ENCODE data around the gene RGS11.

RGS11 gene

DNA sequence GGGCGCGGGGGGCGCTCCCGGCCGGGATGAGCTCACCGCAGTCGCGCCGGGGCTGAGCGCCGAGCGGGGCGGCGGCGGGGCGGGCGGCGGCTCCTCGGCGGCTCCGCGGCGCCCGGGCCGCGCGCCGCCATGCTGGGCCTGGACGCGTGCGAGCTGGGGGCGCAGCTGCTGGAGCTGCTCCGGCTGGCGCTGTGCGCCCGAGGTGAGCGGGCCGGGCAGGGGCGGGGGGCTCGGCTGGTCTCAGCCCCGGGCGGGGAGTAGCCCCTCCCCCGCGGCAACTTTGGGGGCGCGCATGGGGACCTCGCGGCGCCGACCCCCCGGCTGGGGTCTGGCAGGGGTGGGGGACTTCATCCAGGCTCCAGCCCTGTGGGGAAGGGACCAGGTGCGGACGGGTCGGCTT is 4.8 kb upstream of the RGS11 start, which contains the start of gene ARHGDIG:
ARHGDIG (plus strand) TSS at position 40 of the 400 bp plus-strand sequence; CDS start at position 130, 90 bp downstream.
- H3K9ac ChIP-seq (ENCODE audit: low read depth in 1 of 2, low read length in 2 of 2): no peak within 1 kb of the TSS
- H3K36me3 ChIP-seq (ENCODE audit: control insufficient read depth in 2 of 2, insufficient read depth in 2 of 2, low read length in 2 of 2): no peaks in the 10 kb centered on the region
- peaks cover 4 to 6% of the 10 kb centered on the region in 2 donors for H3K27me3 ChIP-seq (ENCODE audit: control insufficient read depth in 2 of 2, insufficient read depth in 2 of 2, low read length in 2 of 2)
- H3K4me3 ChIP-seq (ENCODE audit: low read length in 2 of 2): no peak within 1 kb of the TSS
- peaks cover 0 to 2% of the 10 kb centered on the region in 2 donors for H3K4me1 ChIP-seq (ENCODE audit: control insufficient read depth in 2 of 2, insufficient read depth in 2 of 2, low read length in 2 of 2)
- no peak within 1 kb of the TSS for H3K27ac ChIP-seq (ENCODE audit: low read depth in 2 of 2, low read length in 2 of 2)
- H3K9me3 ChIP-seq (ENCODE audit: control insufficient read depth in 2 of 2, low read length in 2 of 2): no peaks in the 10 kb centered on the region

DNA sequence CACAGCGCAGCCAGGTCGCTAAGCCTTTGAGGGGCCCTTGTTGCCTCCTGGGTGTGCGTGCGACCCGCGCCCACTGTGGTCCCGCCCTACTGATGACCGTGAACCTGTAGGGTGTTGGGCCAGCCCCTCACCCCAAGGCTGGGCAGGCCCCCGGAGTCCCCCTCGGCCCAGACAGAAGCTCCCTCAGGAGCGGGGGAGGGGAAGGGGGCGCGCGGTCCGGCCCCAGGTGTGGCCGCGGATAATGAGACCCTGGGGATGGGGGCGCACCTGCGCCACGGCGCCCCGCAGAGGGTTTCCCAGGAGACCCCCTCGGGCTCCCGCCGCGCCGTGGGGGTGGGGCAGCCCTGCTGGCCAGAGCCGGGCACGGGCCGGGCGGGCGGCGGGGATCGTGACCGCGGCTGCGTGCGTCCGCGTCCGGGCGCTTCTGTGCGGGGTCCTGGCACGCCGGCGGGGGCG is 4.3 kb upstream of the RGS11 start:
- Histone ChIP-seq H3K4me1 (ENCODE audit: control insufficient read depth in 2 of 2, insufficient read depth in 2 of 2, low read length in 2 of 2) (peaks cover 3 to 5% of the 10 kb centered on the region in 2 donors), H3K9ac (ENCODE audit: low read depth in 1 of 2, low read length in 2 of 2) (no peak overlapping the region), H3K36me3 (ENCODE audit: control insufficient read depth in 2 of 2, insufficient read depth in 2 of 2, low read length in 2 of 2) (no peaks in the 10 kb centered on the region), H3K9me3 (ENCODE audit: control insufficient read depth in 2 of 2, low read length in 2 of 2) (no peaks in the 10 kb centered on the region), H3K27ac (ENCODE audit: low read depth in 2 of 2, low read length in 2 of 2) (no peak overlapping the region), H3K4me3 (ENCODE audit: low read length in 2 of 2) (no peak overlapping the region), H3K27me3 (ENCODE audit: control insufficient read depth in 2 of 2, insufficient read depth in 2 of 2, low read length in 2 of 2) (peaks cover 4 to 8% of the 10 kb centered on the region in 2 donors)

DNA sequence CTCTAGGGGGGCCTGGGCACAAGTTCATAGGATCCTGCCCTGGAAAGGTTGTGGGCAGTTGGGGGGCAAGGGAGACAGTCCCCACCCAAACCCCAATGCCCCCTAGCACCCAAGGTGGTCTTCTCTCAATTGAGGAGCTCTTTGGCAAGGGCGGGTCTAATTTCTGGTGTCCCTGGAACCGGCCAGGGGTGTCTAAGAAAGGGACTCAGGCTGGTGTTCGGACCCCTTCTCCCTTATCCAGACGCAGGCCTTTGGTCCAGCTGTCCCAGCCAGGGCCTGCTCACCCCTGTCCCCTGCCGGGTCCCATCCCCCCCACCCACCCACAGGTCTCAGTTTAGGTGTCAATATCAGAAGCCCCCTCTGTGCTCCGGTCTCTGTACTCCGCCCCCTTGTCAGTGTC is 3.8 kb upstream of the RGS11 start:
- Histone ChIP-seq H3K4me1 (ENCODE audit: control insufficient read depth in 2 of 2, insufficient read depth in 2 of 2, low read length in 2 of 2) (peaks cover 7 to 8% of the 10 kb centered on the region in 2 donors), H3K36me3 (ENCODE audit: control insufficient read depth in 2 of 2, insufficient read depth in 2 of 2, low read length in 2 of 2) (no peaks in the 10 kb centered on the region), H3K27me3 (ENCODE audit: control insufficient read depth in 2 of 2, insufficient read depth in 2 of 2, low read length in 2 of 2) (peaks cover 5 to 11% of the 10 kb centered on the region in 2 donors), H3K4me3 (ENCODE audit: low read length in 2 of 2) (no peak overlapping the region), H3K9me3 (ENCODE audit: control insufficient read depth in 2 of 2, low read length in 2 of 2) (no peaks in the 10 kb centered on the region), H3K27ac (ENCODE audit: low read depth in 2 of 2, low read length in 2 of 2) (no peak overlapping the region), H3K9ac (ENCODE audit: low read depth in 1 of 2, low read length in 2 of 2) (no peak overlapping the region)

DNA sequence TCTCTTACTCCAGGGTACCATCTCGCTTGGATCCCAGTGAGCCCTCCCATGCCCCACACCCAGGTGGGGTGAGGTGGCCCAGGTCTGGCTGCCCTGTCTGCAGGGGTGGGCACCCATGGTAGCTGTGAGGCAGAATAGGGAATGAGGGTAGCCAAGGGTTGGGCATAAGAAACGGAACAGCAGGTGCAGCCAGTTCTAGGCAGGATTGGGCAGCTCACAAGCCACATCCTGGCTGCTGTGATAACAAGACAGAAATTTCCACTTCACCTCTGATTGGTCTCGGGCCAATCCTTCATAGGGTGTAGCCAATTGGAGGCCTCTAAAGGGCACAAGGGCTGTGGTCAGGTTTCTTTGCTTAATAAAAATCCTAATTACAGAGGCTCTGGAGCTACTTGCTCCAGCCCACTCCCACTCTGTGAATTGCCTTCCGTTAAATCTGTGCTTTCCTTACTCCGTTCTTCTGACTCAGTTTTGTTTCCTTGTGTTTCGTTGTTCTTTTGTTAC is 3.2 kb upstream of the RGS11 start:
- Histone ChIP-seq H3K36me3 (ENCODE audit: control insufficient read depth in 2 of 2, insufficient read depth in 2 of 2, low read length in 2 of 2) (no peaks in the 10 kb centered on the region), H3K9me3 (ENCODE audit: control insufficient read depth in 2 of 2, low read length in 2 of 2) (no peaks in the 10 kb centered on the region), H3K9ac (ENCODE audit: low read depth in 1 of 2, low read length in 2 of 2) (no peak overlapping the region), H3K27ac (ENCODE audit: low read depth in 2 of 2, low read length in 2 of 2) (no peak overlapping the region), H3K27me3 (ENCODE audit: control insufficient read depth in 2 of 2, insufficient read depth in 2 of 2, low read length in 2 of 2) (peaks cover 8 to 11% of the 10 kb centered on the region in 2 donors), H3K4me3 (ENCODE audit: low read length in 2 of 2) (no peak overlapping the region), H3K4me1 (ENCODE audit: control insufficient read depth in 2 of 2, insufficient read depth in 2 of 2, low read length in 2 of 2) (peaks cover 9 to 10% of the 10 kb centered on the region in 2 donors)

DNA sequence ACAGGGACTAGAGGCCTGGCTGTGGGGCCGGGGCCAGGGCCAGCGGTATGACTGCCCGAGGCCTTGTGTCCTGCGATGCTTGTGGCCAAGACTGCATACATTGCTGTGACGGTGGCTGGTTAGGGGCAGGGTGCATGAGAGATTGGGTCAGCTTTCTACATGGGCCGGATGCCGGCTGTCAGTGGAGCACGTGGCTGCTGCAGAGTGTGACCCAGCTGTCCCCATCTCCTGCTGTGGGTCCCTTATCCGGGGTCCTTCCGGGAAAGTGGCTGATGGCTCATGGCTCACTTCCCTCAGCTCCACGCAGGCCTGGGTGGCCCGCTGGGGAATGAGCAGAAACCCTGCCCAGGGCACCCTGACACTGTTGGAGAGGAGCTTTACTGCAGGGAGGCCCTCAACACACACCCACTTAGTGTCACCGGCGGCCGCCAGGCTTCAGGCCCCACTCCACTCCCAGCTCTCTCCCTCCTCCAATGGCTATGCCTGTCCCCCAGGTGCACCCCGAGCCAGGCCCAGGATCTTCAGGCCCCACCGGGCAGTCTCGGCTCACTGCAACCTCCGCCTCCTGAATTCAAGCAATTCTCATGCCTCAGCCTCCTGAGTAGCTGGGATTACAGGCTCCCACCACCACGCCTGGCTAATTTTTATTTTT is 808 bp upstream of the RGS11 start:
- Histone ChIP-seq H3K36me3 (ENCODE audit: control insufficient read depth in 2 of 2, insufficient read depth in 2 of 2, low read length in 2 of 2) (no peaks in the 10 kb centered on the region), H3K27ac (ENCODE audit: low read depth in 2 of 2, low read length in 2 of 2) (no peak overlapping the region), H3K4me1 (ENCODE audit: control insufficient read depth in 2 of 2, insufficient read depth in 2 of 2, low read length in 2 of 2) (peaks cover 10 to 12% of the 10 kb centered on the region in 2 donors), H3K9me3 (ENCODE audit: control insufficient read depth in 2 of 2, low read length in 2 of 2) (no peaks in the 10 kb centered on the region), H3K4me3 (ENCODE audit: low read length in 2 of 2) (no peak overlapping the region), H3K27me3 (ENCODE audit: control insufficient read depth in 2 of 2, insufficient read depth in 2 of 2, low read length in 2 of 2) (peaks cover 8% of the 10 kb centered on the region in 2 donors), H3K9ac (ENCODE audit: low read depth in 1 of 2, low read length in 2 of 2) (no peak overlapping the region)

DNA sequence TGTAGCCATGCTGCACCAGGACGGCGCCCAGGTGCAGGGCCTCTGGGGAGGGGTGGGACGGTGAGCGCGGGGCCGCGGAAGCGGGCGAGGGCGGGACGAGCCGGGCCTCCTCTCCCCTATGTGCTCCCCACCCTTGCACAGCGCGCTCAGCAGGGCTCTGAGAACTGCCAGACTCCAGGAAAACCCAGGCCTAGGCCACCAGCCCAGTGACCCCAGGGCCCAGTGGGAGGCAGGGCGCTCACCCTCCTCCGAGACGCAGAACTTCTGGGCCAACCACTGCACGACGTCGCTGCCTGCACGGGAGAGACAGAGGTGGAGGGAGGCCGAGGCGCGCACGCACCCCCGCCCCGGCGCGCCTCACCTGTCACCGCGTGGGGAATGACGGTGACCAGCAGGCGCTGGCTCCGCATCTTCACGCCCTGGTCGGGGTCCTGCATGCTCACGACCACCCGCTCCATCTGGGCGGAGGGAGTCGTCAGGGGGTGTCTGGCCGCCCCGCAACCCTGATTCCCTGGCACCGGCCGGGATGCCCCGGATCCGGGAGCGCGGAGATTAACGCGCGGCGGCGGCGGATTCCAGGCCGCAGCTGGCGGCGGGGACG is 603 bp downstream of the RGS11 start:
- peak overlapping the region; percentile 44 to 51 for H3K4me3 ChIP-seq (ENCODE audit: low read length in 2 of 2)
- H3K27me3 ChIP-seq (ENCODE audit: control insufficient read depth in 2 of 2, insufficient read depth in 2 of 2, low read length in 2 of 2): peaks cover 8% of the 10 kb centered on the region in 2 donors
- no peaks in the 10 kb centered on the region for H3K36me3 ChIP-seq (ENCODE audit: control insufficient read depth in 2 of 2, insufficient read depth in 2 of 2, low read length in 2 of 2)
- peak overlapping the region in 1 of 2 donors; percentile 51 for H3K9ac ChIP-seq (ENCODE audit: low read depth in 1 of 2, low read length in 2 of 2)
- H3K27ac ChIP-seq (ENCODE audit: low read depth in 2 of 2, low read length in 2 of 2): no peak overlapping the region
- H3K9me3 ChIP-seq (ENCODE audit: control insufficient read depth in 2 of 2, low read length in 2 of 2): no peaks in the 10 kb centered on the region
- H3K4me1 ChIP-seq (ENCODE audit: control insufficient read depth in 2 of 2, insufficient read depth in 2 of 2, low read length in 2 of 2): peaks cover 8 to 12% of the 10 kb centered on the region in 2 donors

DNA sequence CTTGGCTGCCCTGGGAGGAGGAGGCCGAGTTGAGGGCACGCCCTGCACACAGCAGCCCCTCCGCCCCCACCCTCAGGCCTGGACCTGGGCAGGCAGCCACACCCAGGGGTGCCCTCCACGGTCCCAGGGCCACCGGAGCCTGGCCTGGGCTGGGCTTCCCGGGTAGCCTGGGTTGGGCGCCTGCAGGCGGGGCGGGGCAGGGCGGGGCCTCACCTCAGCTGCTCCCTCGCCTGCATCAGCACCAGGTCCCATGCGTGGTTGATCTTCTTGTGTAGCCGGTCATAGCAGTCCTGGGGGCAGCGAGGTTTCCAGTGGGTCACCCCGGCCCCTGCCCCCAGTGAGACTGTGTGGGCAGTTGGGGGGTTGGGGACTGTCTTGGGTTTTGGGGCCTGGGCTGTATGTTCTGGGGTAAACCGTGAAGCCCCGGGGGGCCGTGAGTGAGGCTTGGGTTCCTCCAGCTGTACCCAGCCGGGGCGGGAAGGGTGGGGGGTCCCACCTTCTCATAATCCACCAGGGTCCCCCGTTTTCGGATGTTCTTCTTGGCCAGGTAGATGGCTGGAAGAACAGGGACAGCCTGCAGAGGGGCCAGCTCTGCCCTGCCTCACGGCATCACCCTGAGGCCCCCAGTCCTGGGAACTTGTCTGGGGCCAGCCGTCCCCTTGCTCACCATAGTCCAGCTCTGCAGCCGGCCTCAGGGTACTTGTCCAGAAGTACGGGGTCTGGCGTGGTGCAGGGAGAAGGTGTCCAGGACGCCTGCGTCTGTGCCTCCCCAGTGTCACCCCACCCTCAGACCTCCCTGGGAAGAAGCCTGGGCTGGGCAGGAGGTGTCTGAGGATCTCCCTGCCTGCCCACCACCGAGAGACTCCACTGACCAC is 2.0 kb downstream of the RGS11 start:
- no peak overlapping the region for H3K4me3 ChIP-seq (ENCODE audit: low read length in 2 of 2)
- no peaks in the 10 kb centered on the region for H3K36me3 ChIP-seq (ENCODE audit: control insufficient read depth in 2 of 2, insufficient read depth in 2 of 2, low read length in 2 of 2)
- peaks cover 10 to 17% of the 10 kb centered on the region in 2 donors for H3K4me1 ChIP-seq (ENCODE audit: control insufficient read depth in 2 of 2, insufficient read depth in 2 of 2, low read length in 2 of 2)
- H3K27me3 ChIP-seq (ENCODE audit: control insufficient read depth in 2 of 2, insufficient read depth in 2 of 2, low read length in 2 of 2): peaks cover 6 to 8% of the 10 kb centered on the region in 2 donors
- H3K27ac ChIP-seq (ENCODE audit: low read depth in 2 of 2, low read length in 2 of 2): no peak overlapping the region
- H3K9ac ChIP-seq (ENCODE audit: low read depth in 1 of 2, low read length in 2 of 2): no peak overlapping the region
- H3K9me3 ChIP-seq (ENCODE audit: control insufficient read depth in 2 of 2, low read length in 2 of 2): no peaks in the 10 kb centered on the region

DNA sequence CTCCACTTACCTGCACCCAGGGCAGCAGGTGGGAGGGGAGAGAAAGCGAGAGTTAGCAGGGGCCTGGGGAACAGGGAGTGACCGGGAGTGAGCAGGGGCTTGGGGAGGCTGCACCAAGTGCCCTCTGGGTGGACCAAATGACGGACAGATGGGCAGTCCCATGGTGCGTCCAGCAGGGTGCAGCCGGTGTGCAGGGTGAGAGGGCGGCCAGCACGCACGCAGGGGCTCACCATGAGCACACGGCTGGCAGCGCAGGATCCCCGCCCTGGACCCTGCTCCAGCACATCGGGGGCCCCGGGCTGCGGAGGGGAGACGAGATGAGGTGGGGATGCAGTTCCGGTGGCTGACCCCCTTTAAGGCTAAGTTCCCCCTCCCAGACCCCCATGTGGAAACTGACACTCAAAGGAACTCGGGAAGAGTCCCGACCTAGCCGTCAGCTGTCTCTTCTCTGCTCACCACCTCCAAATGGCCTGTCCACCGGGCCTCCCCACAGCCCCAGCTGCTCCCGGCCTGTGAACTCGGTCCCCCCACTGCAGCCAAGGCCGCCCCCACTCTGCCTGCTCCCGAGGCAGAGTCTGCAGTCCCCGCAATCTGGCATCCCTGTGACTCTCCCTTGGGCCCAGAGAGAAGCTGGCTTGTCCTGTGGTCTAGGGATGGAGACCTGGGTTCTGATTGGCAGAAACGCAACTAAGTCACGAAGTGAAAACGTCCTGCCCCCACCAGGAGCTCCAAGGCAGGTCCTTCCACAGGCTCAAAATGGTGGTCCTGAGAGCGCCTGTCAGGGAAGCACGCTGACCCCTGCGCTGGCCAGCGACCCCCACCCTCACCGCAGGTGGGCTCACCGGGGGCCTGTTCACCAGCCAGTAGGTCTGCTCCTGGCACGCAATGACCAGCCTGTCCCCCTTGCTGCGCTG is 2.9 kb downstream of the RGS11 start:
- Histone ChIP-seq H3K27me3 (ENCODE audit: control insufficient read depth in 2 of 2, insufficient read depth in 2 of 2, low read length in 2 of 2) (peaks cover 6 to 8% of the 10 kb centered on the region in 2 donors), H3K27ac (ENCODE audit: low read depth in 2 of 2, low read length in 2 of 2) (no peak overlapping the region), H3K4me1 (ENCODE audit: control insufficient read depth in 2 of 2, insufficient read depth in 2 of 2, low read length in 2 of 2) (peaks cover 17 to 26% of the 10 kb centered on the region in 2 donors), H3K4me3 (ENCODE audit: low read length in 2 of 2) (no peak overlapping the region), H3K9me3 (ENCODE audit: control insufficient read depth in 2 of 2, low read length in 2 of 2) (no peaks in the 10 kb centered on the region), H3K9ac (ENCODE audit: low read depth in 1 of 2, low read length in 2 of 2) (no peak overlapping the region), H3K36me3 (ENCODE audit: control insufficient read depth in 2 of 2, insufficient read depth in 2 of 2, low read length in 2 of 2) (no peaks in the 10 kb centered on the region)
